ENCODE results near the gene PPP1R36.

- TF ChIP-seq CTCF (conservative IDR thresholded peaks at IDR 0.05; ENCODE audit: low read length) (peak; percentile 94), EZH2phosphoT487 (IDR thresholded peaks at IDR 0.05; ENCODE audit: borderline replicate concordance) (no peak)
These were observed 86.6 kb downstream of the PPP1R36 start for GRCh38 chr14:64636208-64636979.
